IMR-90 (cell line): ENCODE measurements around the gene TCF12. TPM values are rescaled to one million over a fixed set of nuclear protein-coding genes. Genes with fewer than 3 reads are reported as not detected.

ENCODE experiments used
- ATAC-seq: fragments of 200-7000 bp; cut with Tn5 transposase; 2 replicates; pipeline ENCODE4 v1.9.1; 2020; ENCODE audit warnings: low read depth, mild to moderate bottlenecking, moderate library complexity
- BruUV-seq: library from RNA; stranded (reverse); fragments of 400-500 nt; replicated peaks from 2 replicates; lab custom pipeline; 2021; lab: Mats Ljungman, UMichigan
- CTCF ChIA-PET: fragments of 300-600 bp; formaldehyde crosslinking; extraction: SDS; loops from one replicate; lab custom pipeline; 2021; ENCODE audit warnings: antibody characterized with exemption; lab: Yijun Ruan, JAX
- POLR2A ChIA-PET: fragments of 300-600 bp; sonication (Branson Sonifier 250); formaldehyde crosslinking; loops from one replicate; lab custom pipeline; 2022; ENCODE audit warnings: antibody characterized with exemption; ENCODE audit not compliant: unreplicated experiment; lab: Charles Lee
- DNase-seq: peaks from one replicate; pipeline ENCODE4 v3.0.0; 2013
- H2AFZ ChIP-seq: replicated peaks from 2 replicates; pipeline ENCODE3; 2013; ENCODE audit warnings: low read length, mild to moderate bottlenecking; ENCODE audit not compliant: poor library complexity
- H2AK5ac ChIP-seq: 2 replicates; pipeline ENCODE4 v1.6.1; 2013; ENCODE audit warnings: low read depth, low read length, inconsistent platforms
- H2AK9ac ChIP-seq: replicated peaks from 2 replicates; pipeline ENCODE3; 2013; ENCODE audit warnings: mild to moderate bottlenecking, low read depth, low read length, moderate library complexity; ENCODE audit not compliant: poor library complexity
- H2BK120ac ChIP-seq: 2 replicates; pipeline ENCODE4 v1.6.1; 2013; ENCODE audit warnings: low read depth, low read length, inconsistent platforms
- H2BK15ac ChIP-seq: 3 replicates; pipeline ENCODE4 v1.6.1; 2013; ENCODE audit warnings: low read depth, low read length, inconsistent platforms
- H2BK20ac ChIP-seq: 2 replicates; pipeline ENCODE4 v1.6.1; 2013; ENCODE audit warnings: low read depth, mild to moderate bottlenecking, inconsistent platforms, low read length, moderate library complexity
- H2BK5ac ChIP-seq: 2 replicates; pipeline ENCODE4 v1.6.1; 2013; ENCODE audit warnings: mild to moderate bottlenecking, low read depth, low read length, inconsistent platforms; ENCODE audit not compliant: poor library complexity, severe bottlenecking
- H3K14ac ChIP-seq: replicated peaks from 2 replicates; pipeline ENCODE4 v1.6.1; 2013; ENCODE audit warnings: low read depth, low read length, inconsistent platforms
- H3K18ac ChIP-seq: 2 replicates; pipeline ENCODE4 v1.6.1; 2013; ENCODE audit warnings: low read depth, low read length, control low read depth
- H3K23ac ChIP-seq: 2 replicates; pipeline ENCODE4 v1.6.1; 2013; ENCODE audit warnings: low read depth, low read length, inconsistent platforms
- H3K27ac ChIP-seq: 2 replicates; pipeline ENCODE4 v1.5.1; 2013; ENCODE audit warnings: mild to moderate bottlenecking, control low read depth, low read length; ENCODE audit not compliant: insufficient read depth
- H3K27me3 ChIP-seq: 2 replicates; pipeline ENCODE4 v1.6.1; 2013; ENCODE audit warnings: low read length; ENCODE audit not compliant: control insufficient read depth, insufficient read depth
- H3K36me3 ChIP-seq: 2 replicates; pipeline ENCODE4 v1.6.1; 2013; ENCODE audit warnings: low read length, mixed read lengths; ENCODE audit not compliant: control insufficient read depth, insufficient read depth
- H3K4ac ChIP-seq: 2 replicates; pipeline ENCODE4 v1.6.1; 2013; ENCODE audit warnings: low read depth, low read length, inconsistent platforms
- H3K4me1 ChIP-seq: 2 replicates; pipeline ENCODE4 v1.6.1; 2013; ENCODE audit warnings: low read length, mixed read lengths; ENCODE audit not compliant: control insufficient read depth, insufficient read depth
- H3K4me2 ChIP-seq: 2 replicates; pipeline ENCODE4 v1.6.1; 2013; ENCODE audit warnings: low read depth, mild to moderate bottlenecking, control low read depth, low read length, moderate library complexity
- H3K4me3 ChIP-seq: 2 replicates; pipeline ENCODE4 v1.5.1; 2013; ENCODE audit warnings: low read depth, mild to moderate bottlenecking, control low read depth, low read length, moderate library complexity; ENCODE audit not compliant: insufficient read depth
- H3K56ac ChIP-seq: 2 replicates; pipeline ENCODE4 v1.6.1; 2013; ENCODE audit warnings: low read length, inconsistent platforms; ENCODE audit not compliant: insufficient read depth; ENCODE audit errors: extremely low read depth
- H3K79me1 ChIP-seq, 2 experiments: 2 replicates each; pipeline ENCODE4 v1.6.1; 2013; ENCODE audit warnings: low read length in 2 of 2, inconsistent platforms in 1 of 2, low read depth in 1 of 2
- H3K9ac ChIP-seq: 2 replicates; pipeline ENCODE4 v1.6.1; 2013; ENCODE audit warnings: low read depth, low read length, control low read depth
- H3K9me1 ChIP-seq: 2 replicates; pipeline ENCODE4 v1.6.1; 2013; ENCODE audit warnings: low read length, inconsistent platforms; ENCODE audit not compliant: insufficient read depth
- H3K9me3 ChIP-seq: 2 replicates; pipeline ENCODE4 v1.6.1; 2013; ENCODE audit warnings: low read length; ENCODE audit not compliant: control insufficient read depth, insufficient read depth
- H4K20me1 ChIP-seq: 2 replicates; pipeline ENCODE4 v1.6.1; 2013; ENCODE audit warnings: low read length, inconsistent platforms; ENCODE audit not compliant: insufficient read depth
- H4K5ac ChIP-seq: 2 replicates; pipeline ENCODE4 v1.6.1; 2013; ENCODE audit warnings: mild to moderate bottlenecking, low read depth, low read length, control low read depth
- H4K8ac ChIP-seq, 2 experiments: 2 replicates each; pipeline ENCODE4 v1.6.1; 2013; ENCODE audit warnings: low read depth in 2 of 2, low read length in 2 of 2, control low read depth in 1 of 2, inconsistent platforms in 1 of 2
- H4K91ac ChIP-seq: 2 replicates; pipeline ENCODE4 v1.6.1; 2013; ENCODE audit warnings: low read depth, low read length, inconsistent platforms; ENCODE audit not compliant: insufficient read depth
- BHLHE40 ChIP-seq: fragments of 150-350 bp; IDR thresholded peaks from 2 replicates; pipeline ENCODE4 v1.6.1; 2016; ENCODE audit warnings: mild to moderate bottlenecking, low read depth, low read length
- CEBPB ChIP-seq: IDR thresholded peaks from 2 replicates; pipeline ENCODE4 v1.6.1; 2012; ENCODE audit warnings: low read depth, low read length, improper control_type of control experiment
- CHD1 ChIP-seq: IDR thresholded peaks from 2 replicates; pipeline ENCODE4 v1.6.1; 2012; ENCODE audit warnings: low read depth, low read length, improper control_type of control experiment
- CTCF ChIP-seq: conservative IDR thresholded peaks from 2 replicates; pipeline ENCODE4 v1.5.1; 2012; ENCODE audit warnings: mild to moderate bottlenecking, low read depth, low read length, improper control_type of control experiment
- ELK1 ChIP-seq: fragments of 150-350 bp; IDR thresholded peaks from 2 replicates; pipeline ENCODE4 v1.6.1; 2016; ENCODE audit warnings: low read depth, mild to moderate bottlenecking, low read length, moderate library complexity, borderline replicate concordance
- FOS ChIP-seq: fragments of 150-350 bp; IDR thresholded peaks from 2 replicates; pipeline ENCODE4 v1.6.1; 2016; ENCODE audit warnings: low read depth, low read length
- MAFK ChIP-seq: IDR thresholded peaks from 2 replicates; pipeline ENCODE4 v1.6.1; 2012; ENCODE audit warnings: low read depth, low read length, improper control_type of control experiment
- MAZ ChIP-seq: IDR thresholded peaks from 2 replicates; pipeline ENCODE4 v1.6.1; 2012; ENCODE audit warnings: low read depth, mild to moderate bottlenecking, low read length, improper control_type of control experiment, moderate library complexity, borderline replicate concordance
- MXI1 ChIP-seq: IDR thresholded peaks from 2 replicates; pipeline ENCODE4 v1.6.1; 2012; ENCODE audit warnings: low read depth, mild to moderate bottlenecking, low read length, moderate library complexity, borderline replicate concordance
- NFE2L2 ChIP-seq: fragments of 150-350 bp; IDR thresholded peaks from 2 replicates; pipeline ENCODE4 v1.6.1; 2016; ENCODE audit warnings: low read depth, mild to moderate bottlenecking, low read length
- POLR2A ChIP-seq: IDR thresholded peaks from 2 replicates; pipeline ENCODE4 v1.6.1; 2012; ENCODE audit warnings: mild to moderate bottlenecking, low read depth, low read length
- RAD21 ChIP-seq: IDR thresholded peaks from 2 replicates; pipeline ENCODE4 v1.6.1; 2012; ENCODE audit warnings: low read length, improper control_type of control experiment
- RCOR1 ChIP-seq: IDR thresholded peaks from 2 replicates; pipeline ENCODE4 v1.6.1; 2012; ENCODE audit warnings: mild to moderate bottlenecking, low read length, improper control_type of control experiment; ENCODE audit not compliant: insufficient replicate concordance
- RFX5 ChIP-seq: IDR thresholded peaks from 2 replicates; pipeline ENCODE4 v1.8.0; 2012; ENCODE audit warnings: low read depth, mild to moderate bottlenecking, low read length, moderate library complexity
- SMC3 ChIP-seq: fragments of 150-350 bp; IDR thresholded peaks from 2 replicates; pipeline ENCODE4 v1.6.1; 2016; ENCODE audit warnings: low read depth, mild to moderate bottlenecking, antibody characterized with exemption, low read length, moderate library complexity
- USF2 ChIP-seq: fragments of 150-350 bp; IDR thresholded peaks from 2 replicates; pipeline ENCODE4 v1.6.1; 2017; ENCODE audit warnings: mild to moderate bottlenecking, antibody characterized with exemption, low read length, low read depth
- WGBS, 2 experiments: methylation state at CpG; one replicate each; pipeline versions ENCODE4 v1.1.5 to v1.1.7; 2013; ENCODE audit warnings: missing lambda C conversion rate in 2 of 2; ENCODE audit not compliant: insufficient read length in 1 of 2; ENCODE audit errors: extremely low coverage in 2 of 2; 5-methylcytosine and 5-hydroxymethylcytosine counted together
- dilution Hi-C: fragments of 300-500 bp; cut with HindIII; formaldehyde crosslinking; loops from one replicate; pipeline ENCODE4 v1.14.3; 2018; ENCODE audit warnings: low sequenced_read_pairs; ENCODE audit not compliant: unreplicated experiment
- in situ Hi-C: fragments of 300-500 bp; cut with MboI; formaldehyde crosslinking; loops from 3 replicates; pipeline ENCODE4 v1.14.3; 2019; ENCODE audit warnings: low sequenced_read_pairs, inconsistent platforms, mixed read lengths
- intact Hi-C: fragments of 100-400 bp; cut with micrococcal nuclease; formaldehyde crosslinking; loops from 2 replicates; pipeline ENCODE4 v1.10.0; 2022
- polyA plus RNA-seq, 3 experiments: library from polyadenylated mRNA; depleted of rRNA; stranded (reverse); fragments of >200 nt; gene quantifications; 2 replicates each; pipeline ENCODE4 v1.2.3, GENCODE V29; 2012; ENCODE audit warnings: low replicate concordance in 1 of 3
- total RNA-seq: library from RNA; depleted of rRNA; stranded (reverse); fragments of >200 nt; gene quantifications from 2 replicates; pipeline ENCODE4 v1.2.3, GENCODE V29; 2012

The TCF12 gene
- total and polyA plus RNA-seq, 2 of the 4 experiments (the other 2 are of a cell fraction): 79.4 to 160 TPM

GRCh38 chr15:56980473-56980872 is 62.0 kb downstream of the TCF12 start:
- Histone ChIP-seq H2BK20ac (no peak overlapping the region), H3K14ac (0 out of 2 replicates have a peak overlapping the region, but pooled peaks have one; percentile 16), H3K79me1 (peaks cover 31 to 68% of the 10 kb centered on the region in 2 experiments), H3K9me1 (peaks cover 8% of the 10 kb centered on the region; the same call in 1 of the 2 replicates), H3K27ac (no peak overlapping the region), H3K9me3 (no peaks in the 10 kb centered on the region), H3K36me3 (no peaks in the 10 kb centered on the region), H2AK5ac (no peak overlapping the region; the same call in 1 of the 2 replicates), H3K4me1 (peaks cover 18% of the 10 kb centered on the region), H4K20me1 (peaks cover 40% of the 10 kb centered on the region), H2BK5ac (no peak overlapping the region), H3K9ac (no peak overlapping the region), H4K91ac (no peak overlapping the region), H3K18ac (no peak overlapping the region), H2AK9ac (no peak overlapping the region), H2BK15ac (no peak overlapping the region), H3K23ac (peak overlapping the region; percentile 21; the same call in 1 of the 2 replicates), H4K8ac (no peak overlapping the region), H3K4me3 (no peak overlapping the region), H3K4ac (no peak overlapping the region), H2BK120ac (no peak overlapping the region), H2AFZ (no peak overlapping the region), H3K4me2 (no peak overlapping the region), H3K27me3 (no peaks in the 10 kb centered on the region), H3K56ac (no peak overlapping the region), H4K5ac (no peak overlapping the region)
- TF ChIP-seq USF2: no peak
- no peak for TF ChIP-seq NFE2L2
- TF ChIP-seq RAD21: no peak
- no peak for TF ChIP-seq CEBPB
- no peak for TF ChIP-seq CHD1
- no peak for TF ChIP-seq MAFK
- no peak for TF ChIP-seq RFX5
- TF ChIP-seq FOS: no peak
- TF ChIP-seq BHLHE40: no peak
- TF ChIP-seq ELK1: no peak
- TF ChIP-seq SMC3: no peak
- no peak for TF ChIP-seq POLR2A
- no peak for TF ChIP-seq CTCF
- TF ChIP-seq MAZ: no peak
- no peak for TF ChIP-seq MXI1
- no peak for TF ChIP-seq RCOR1
- BruUV-seq: no TSS peak
- ChIA-PET POLR2A (no interaction called here), CTCF (no interaction called here)
- in situ Hi-C loops: no loop called here
- whole genome bisulfite sequencing, 2 experiments: no CpG with 5 or more reads among the region's 3 CpGs
- intact Hi-C loops: no loop called here
- dilution Hi-C loops: no loop called here
- ATAC-seq: no peak
- DNase-seq: no peak
